Limb (tissue), 2 donors: Measurements from ENCODE around the gene TRHDE.
"Not testable (repeated sequence)": the region's sequence is repeated elsewhere in the genome, so short reads cannot be mapped to it uniquely, and the experiment has no call there.

Source experiments
- DNase-seq, 2 donors: peaks; one replicate each; pipeline ENCODE4 v3.0.0-alpha.2; 2016; ENCODE audit errors: extremely low spot score in 2 of 2

TRHDE gene

GRCh38 chr12:72610854-72611358, 338.7 kb downstream of the TRHDE start:
- DNase-seq = no peak

GRCh38 chr12:72612171-72612570, 340.0 kb downstream of the TRHDE start:
- DNase-seq = no peak

- no peak for DNase-seq
These were observed 346.6 kb downstream of the TRHDE start for GRCh38 chr12:72618764-72619163.

- DNase-seq = no peak
These were observed 350.4 kb downstream of the TRHDE start for GRCh38 chr12:72622556-72622955.

- no peak for DNase-seq
These were observed 359.9 kb downstream of the TRHDE start for GRCh38 chr12:72631926-72632685.

- DNase-seq = no peak
These were observed 370.5 kb downstream of the TRHDE start for GRCh38 chr12:72642706-72643105.

- DNase-seq = no peak
These were observed 375.0 kb downstream of the TRHDE start for GRCh38 chr12:72647139-72647538.

GRCh38 chr12:72658615-72659014, 386.4 kb downstream of the TRHDE start:
- no peak for DNase-seq

- DNase-seq = not testable (repeated sequence)
These were observed 388.0 kb downstream of the TRHDE start for GRCh38 chr12:72660174-72660573.

- DNase-seq = no peak
These were observed 401.7 kb downstream of the TRHDE start for GRCh38 chr12:72673853-72674252.

GRCh38 chr12:72676556-72676955, 404.4 kb downstream of the TRHDE start:
- DNase-seq = no peak

GRCh38 chr12:72677139-72677538, 405.0 kb downstream of the TRHDE start:
- no peak for DNase-seq

GRCh38 chr12:72677846-72678245, 405.7 kb downstream of the TRHDE start:
- DNase-seq = no peak

- no peak for DNase-seq
These were observed 407.1 kb downstream of the TRHDE start for GRCh38 chr12:72679147-72679757.

- DNase-seq = no peak
These were observed 408.9 kb downstream of the TRHDE start for GRCh38 chr12:72681028-72681427.

- DNase-seq = no peak
These were observed 412.3 kb downstream of the TRHDE start for GRCh38 chr12:72684491-72684890.

GRCh38 chr12:72692338-72692737, 420.2 kb downstream of the TRHDE start:
- no peak for DNase-seq

GRCh38 chr12:72694193-72694592, 422.0 kb downstream of the TRHDE start:
- DNase-seq = no peak

GRCh38 chr12:72699362-72699761, 427.2 kb downstream of the TRHDE start:
- DNase-seq = no peak

- not testable (repeated sequence) for DNase-seq
These were observed 439.9 kb downstream of the TRHDE start for GRCh38 chr12:72712025-72712424.

GRCh38 chr12:72716221-72716620, 444.1 kb downstream of the TRHDE start:
- no peak for DNase-seq

- no peak for DNase-seq
These were observed 444.9 kb downstream of the TRHDE start for GRCh38 chr12:72717036-72717435.
